IPS DF 4.7 (cell line): ENCODE measurements around the gene DSP.

ENCODE experiments used
- DNase-seq: peaks from one replicate; pipeline ENCODE4 v3.0.0-alpha.2; 2013; ENCODE audit warnings: low spot score; ENCODE audit errors: extremely low read depth

Gene DSP, protein sequence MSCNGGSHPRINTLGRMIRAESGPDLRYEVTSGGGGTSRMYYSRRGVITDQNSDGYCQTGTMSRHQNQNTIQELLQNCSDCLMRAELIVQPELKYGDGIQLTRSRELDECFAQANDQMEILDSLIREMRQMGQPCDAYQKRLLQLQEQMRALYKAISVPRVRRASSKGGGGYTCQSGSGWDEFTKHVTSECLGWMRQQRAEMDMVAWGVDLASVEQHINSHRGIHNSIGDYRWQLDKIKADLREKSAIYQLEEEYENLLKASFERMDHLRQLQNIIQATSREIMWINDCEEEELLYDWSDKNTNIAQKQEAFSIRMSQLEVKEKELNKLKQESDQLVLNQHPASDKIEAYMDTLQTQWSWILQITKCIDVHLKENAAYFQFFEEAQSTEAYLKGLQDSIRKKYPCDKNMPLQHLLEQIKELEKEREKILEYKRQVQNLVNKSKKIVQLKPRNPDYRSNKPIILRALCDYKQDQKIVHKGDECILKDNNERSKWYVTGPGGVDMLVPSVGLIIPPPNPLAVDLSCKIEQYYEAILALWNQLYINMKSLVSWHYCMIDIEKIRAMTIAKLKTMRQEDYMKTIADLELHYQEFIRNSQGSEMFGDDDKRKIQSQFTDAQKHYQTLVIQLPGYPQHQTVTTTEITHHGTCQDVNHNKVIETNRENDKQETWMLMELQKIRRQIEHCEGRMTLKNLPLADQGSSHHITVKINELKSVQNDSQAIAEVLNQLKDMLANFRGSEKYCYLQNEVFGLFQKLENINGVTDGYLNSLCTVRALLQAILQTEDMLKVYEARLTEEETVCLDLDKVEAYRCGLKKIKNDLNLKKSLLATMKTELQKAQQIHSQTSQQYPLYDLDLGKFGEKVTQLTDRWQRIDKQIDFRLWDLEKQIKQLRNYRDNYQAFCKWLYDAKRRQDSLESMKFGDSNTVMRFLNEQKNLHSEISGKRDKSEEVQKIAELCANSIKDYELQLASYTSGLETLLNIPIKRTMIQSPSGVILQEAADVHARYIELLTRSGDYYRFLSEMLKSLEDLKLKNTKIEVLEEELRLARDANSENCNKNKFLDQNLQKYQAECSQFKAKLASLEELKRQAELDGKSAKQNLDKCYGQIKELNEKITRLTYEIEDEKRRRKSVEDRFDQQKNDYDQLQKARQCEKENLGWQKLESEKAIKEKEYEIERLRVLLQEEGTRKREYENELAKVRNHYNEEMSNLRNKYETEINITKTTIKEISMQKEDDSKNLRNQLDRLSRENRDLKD (N-terminal part only)

DNA sequence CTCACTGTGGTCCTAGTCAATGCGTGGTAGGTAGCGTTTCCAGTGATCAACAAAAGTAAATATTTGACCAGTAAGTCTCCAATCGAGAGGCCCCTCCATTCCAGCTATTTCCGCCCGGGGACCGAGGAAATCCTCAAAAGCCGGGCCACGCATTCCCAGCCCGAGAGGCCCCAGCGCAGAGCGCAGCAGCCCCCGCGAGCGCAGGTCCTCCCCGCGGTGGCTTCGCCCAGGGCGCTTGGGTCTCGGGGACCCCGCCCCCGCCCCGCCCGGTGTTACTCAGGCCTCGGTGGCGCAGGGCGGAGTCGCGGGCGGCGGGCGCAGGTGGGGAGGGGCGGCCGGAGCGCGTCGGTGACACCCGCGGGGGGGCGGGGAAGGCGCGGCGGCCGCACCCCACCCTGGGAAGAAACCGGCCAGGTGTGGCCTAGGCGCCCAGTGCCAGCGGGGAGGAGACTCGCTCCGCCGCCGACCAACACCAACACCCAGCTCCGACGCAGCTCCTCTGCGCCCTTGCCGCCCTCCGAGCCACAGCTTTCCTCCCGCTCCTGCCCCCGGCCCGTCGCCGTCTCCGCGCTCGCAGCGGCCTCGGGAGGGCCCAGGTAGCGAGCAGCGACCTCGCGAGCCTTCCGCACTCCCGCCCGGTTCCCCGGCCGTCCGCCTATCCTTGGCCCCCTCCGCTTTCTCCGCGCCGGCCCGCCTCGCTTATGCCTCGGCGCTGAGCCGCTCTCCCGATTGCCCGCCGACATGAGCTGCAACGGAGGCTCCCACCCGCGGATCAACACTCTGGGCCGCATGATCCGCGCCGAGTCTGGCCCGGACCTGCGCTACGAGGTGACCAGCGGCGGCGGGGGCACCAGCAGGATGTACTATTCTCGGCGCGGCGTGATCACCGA is at the start of gene DSP:
Gene DSP, plus strand, starts transcription at position 497 of the 890 bp plus-strand sequence. Its CDS starts 245 bp downstream, at position 742.
- no peak for DNase-seq

DNA sequence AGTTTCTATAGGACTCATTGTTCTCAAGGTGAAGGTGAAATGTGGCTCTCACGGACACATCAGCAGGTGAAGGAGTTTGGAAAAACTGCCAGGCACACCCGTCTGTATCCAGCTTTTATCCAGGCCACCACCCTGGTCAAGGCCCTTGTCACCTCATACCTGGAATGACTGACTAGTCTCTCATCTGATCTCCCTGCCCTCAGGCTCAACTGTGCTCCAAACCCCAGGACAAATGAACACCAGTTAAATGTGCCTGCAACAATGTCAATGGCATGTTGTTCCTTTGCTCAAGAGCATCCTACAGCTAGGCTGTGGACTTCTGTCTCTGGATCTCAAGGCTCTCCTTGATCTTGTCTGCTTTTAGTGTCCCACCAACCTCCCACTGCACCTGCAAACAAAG is 47.6 kb upstream of the DSP start:
- no peak for DNase-seq

DNA sequence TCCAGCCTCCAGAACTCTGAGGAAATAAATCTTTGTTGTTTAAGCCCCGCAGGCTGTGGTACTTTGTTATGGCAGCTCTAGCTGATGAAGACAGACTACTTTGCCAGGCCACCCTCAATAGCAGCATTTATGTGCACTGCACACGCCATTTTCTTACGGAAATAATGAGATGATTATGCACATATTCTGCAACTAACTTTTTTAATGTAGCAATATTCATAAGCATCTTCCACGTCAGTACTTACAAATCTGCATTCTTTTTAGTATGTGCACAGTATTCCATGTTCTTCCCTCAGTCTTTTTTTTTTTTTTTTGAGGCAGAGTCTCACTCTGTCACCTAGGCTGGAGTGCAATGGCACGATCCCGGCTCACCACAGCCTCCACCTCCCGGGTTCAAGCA is 46.8 kb upstream of the DSP start:
- no peak for DNase-seq

DNA sequence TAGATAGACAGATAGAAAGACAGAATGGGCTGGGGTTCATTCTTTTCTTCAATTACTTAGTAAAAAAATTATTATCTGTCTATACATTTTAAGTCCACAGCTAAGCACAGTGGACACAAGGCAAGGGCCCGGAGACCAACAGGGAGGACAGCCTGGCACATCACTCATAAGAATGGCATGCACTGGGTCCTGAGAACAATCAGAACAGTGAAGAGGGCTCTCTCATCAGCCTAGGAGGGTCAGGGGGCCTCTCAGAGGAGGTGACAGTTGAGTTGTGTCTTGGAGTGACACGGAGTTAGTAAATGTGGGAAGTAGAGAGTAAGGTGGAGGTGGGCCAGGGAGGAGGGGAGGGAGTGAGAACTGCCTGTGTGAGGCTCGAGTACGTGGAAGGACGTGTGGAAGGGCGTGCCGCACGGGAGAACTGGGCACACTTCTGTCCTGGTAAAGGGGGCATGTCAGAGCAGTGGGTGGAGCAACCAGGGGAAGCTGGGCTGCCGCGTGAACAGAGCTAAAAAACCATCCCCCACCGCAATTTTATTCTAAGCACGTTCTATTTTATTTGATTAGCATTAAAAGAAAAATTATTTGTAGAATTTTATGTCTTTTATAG is 45.1 kb upstream of the DSP start:
- DNase-seq = no peak

DNA sequence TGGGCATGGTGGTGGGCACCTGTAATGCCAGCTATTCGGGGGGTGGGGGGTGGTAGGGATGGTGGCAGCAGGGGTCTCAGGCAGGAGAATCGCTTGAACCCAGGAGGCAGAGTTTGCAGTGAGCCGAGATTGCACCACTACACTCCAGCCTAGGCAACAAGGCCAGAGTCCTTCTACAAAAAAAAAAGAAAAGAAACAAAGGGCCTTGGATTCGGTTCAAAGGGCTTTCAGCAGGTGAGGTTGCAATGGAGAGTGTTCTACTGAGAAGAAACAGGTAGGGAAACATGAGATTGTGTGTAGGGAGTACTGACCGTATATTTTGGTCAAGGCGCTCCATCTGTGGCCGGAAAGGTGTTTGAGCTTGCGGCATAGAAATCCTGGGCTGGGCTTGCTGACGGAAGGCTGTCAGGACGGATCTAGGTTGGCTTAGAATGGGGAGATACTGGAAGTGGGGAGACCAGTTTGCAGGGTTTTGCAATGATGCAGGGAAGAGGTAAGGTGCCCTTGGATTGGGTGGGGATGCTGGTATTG is 40.7 kb upstream of the DSP start:
- no peak for DNase-seq

DNA sequence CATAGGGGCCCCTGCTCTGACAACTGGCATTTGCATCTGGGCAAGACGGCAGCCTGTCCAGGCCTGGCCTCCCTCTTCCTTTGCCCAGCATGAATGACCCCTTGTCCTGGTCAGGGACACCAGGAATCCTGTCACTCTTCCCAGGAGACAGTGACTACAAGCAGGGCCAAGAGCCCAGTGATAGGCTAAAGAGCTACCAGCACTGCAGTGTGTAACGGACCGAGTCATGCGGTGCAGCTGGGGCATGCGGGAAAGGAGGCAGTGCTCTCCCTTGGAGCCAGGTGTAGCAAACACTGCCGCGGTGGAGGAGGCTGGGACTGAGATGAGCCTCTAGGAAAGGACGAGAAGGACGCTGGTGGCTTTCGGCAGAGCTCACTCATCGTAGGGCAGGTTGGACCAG is 38.7 kb upstream of the DSP start:
- no peak for DNase-seq

DNA sequence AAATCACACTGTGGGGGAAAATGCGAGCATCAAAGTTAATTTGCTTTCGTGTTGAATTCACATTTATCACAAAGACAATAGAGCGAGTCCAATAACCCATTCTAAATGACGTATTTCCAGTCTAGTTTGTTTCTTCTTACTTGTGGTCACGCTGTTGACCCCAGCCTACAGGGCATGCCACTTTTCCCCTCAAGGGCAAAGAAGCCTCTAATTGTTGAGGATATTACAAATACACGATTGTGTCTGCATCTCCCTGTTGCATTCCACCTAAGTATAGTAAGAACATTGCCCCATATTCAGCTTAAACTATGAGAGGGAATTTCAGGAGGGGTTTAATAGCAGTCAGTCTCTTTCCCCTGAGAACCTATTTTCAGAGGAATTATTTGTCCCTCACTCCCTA is 37.4 kb upstream of the DSP start:
- DNase-seq = no peak

DNA sequence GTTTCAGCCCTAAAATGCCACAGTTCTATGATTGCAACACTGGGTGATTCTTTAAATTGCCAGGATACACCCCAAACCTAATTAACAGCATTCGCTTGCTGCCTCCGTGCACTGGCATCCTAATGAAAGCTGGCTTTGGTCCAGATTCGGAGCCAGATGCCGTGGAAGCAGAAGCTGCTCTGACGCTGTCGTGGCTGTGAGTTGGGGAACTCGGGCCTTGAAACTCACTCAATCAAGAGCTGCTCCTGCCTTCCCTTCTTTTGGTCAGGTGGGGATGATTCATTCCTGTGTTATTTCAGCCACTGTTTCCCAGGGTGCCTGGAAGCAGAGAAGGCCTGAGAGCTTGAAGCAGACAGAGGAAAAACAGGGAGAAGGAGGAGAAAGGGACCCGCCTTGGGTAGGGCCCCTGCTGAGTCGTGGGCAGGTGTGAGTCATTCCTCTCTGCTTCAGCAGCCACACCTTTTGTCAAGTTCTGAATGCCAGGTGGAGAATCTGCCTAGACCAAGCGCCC is 36.2 kb upstream of the DSP start:
- peak; percentile 75 for DNase-seq

DNA sequence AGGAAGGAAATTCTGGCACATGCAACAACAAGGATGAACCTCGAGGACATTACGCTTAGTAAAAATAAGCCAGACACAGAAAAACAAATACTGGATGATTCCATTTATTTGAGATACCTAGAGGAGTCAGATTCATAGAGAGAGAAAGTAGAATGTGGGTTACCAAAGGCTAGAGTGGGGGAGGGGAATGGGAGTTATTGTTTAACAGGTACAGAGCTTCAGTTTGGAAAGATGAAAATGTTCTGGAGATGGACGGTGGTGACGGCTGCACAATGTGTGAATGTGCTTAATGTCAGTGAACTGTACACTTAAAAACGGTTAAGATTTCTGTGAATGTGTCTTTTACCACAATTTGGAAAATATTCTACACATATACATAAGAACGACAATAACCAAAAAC is 33.9 kb upstream of the DSP start:
- DNase-seq = no peak

DNA sequence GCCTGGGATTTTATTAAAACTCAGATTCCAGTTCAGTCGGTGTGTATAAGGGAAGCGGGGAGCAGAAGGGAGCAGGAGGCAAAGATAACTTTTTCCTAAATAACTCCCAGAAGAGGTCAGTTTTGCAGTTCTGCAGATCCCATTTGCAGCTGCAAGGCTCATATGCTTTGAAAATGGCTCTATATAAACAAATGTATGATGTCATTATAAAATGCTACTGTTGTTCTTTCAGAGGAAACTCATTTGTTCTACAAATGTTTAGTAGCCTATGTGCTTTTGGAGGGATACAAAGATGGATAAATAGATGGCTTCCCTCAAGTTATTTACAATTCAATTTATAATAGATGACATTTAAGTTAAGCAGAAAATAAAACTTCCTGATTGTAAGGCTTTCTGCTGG is 29.2 kb upstream of the DSP start:
- DNase-seq = no peak

DNA sequence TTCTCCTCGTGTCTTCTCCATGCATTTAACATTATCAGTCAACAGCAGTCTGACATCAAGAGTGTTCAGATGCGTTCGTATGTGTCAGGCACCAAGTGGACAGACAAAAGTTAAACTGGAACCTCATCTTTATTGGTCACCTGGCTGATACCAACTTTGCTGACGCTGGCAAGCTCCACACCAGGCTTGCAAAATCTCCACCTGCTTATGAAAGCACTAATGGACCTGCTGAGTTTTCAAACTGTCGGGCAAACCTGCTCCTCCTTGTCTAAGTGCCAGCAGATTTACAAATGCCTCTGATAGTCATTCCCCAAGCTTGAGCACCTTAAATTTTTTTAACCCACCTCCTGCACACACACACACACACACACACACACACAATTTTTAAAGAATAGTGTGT is 27.9 kb upstream of the DSP start:
- no peak for DNase-seq

DNA sequence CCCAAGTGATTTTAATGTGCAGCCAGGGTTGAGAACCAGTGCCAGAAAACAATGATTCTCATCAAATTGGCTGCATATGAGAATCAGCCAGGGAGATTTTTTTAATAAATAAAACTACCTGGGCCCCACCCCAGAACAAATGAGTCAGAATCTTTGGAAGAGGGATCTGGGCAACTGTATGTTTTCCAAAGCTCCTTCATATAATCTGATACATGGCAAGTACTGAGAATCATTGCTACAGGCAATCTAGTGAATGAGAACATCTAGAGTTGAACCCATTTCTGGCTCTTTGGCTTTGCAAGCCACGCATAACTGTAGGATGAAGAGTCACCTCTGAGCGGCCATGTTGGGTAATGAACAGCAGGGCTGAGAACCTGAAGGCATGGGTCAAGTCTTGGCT is 26.1 kb upstream of the DSP start:
- no peak for DNase-seq

DNA sequence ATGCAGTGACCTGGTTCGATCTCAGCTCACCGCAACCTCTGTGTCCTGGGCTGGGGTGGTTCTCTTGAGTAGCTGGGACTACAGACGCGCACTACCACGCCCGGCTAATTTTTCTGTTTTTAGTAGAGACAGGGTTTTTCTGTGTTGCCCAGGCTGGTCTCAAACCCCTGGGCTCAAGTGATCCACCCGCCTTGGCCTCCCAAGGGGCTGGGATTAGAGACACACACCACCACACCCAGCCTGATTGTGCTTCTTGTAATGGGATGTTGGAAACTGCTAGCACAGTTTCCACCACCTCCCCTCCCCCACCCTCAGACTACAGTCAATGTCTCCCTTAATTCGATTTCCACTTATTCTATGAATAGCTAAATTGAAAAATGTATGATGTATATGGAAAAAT is 22.6 kb upstream of the DSP start:
- no peak for DNase-seq

DNA sequence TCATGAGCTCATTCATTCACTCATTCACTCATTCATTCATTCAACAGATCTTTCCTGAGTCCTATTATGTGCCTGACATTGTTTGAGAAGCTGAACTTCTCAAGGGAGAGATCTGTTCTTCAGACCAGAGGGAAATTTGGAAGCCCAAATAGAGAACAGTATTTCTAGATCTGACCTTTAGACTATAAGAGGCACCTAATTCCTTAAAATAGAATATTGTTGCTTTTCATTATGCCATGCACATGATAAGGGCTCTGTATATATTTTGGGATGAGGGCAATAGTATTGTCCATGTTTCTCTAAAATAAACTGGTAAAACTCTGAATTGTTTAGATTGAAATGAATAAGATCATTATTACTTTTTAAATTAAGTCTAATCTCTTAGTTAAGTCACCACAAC is 18.6 kb upstream of the DSP start:
- no peak for DNase-seq

DNA sequence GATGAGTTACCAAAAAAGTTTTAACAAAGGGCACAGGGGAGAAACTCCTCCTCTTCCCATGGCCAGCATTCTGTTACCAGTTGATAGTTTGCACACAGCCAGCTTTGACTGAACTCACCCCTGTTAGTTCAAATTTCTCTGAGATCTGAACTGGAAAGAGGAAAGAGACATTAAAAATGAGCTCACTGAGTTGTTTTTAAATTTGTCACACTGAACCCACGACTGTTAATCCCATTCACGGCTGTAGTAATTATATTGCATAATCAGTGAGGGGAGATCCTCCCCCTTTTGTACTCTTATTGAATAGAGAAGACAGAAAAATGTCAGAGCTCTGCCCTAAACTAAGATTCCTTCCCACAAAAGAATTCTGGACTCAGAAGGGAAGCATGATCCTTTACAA is 17.5 kb upstream of the DSP start:
- DNase-seq = no peak

DNA sequence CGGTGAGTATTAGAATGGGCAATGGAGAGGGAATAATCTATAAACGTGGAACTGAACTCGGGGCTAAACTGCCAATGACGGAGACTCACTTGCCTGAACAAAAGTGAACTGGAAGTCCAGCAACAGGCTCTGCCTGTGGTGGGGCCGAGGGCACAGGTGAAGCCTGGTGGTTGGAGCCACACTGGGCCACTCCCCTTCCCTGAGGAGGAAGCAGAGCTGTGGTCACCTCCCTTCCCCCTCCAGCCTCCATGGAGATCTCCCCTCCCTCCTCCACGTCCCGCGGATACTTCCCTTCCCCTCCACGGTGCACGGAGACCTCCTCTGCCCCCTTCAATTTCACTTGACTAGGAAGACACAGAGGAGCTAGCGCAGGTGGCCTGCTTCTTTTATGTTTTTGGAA is 14.7 kb upstream of the DSP start:
- DNase-seq = no peak

DNA sequence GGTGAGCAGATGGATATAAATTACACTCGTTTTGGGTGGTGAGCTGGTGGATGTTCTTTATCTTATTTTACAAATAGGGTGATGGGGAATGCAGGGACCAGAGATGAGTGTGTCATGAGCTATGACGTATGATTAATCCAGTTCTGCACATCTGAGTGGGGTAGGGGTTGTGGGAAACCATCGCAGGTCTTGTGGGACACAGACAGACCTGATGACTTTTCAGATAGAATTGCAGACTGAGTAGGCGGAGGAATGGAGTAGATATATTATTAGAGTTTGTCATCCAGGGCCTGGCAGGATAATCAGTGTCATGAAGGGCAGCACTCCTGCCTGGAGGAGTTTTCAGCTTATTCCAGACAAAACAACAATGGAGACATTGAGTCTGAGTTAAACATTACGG is 12.9 kb upstream of the DSP start:
- DNase-seq = no peak

DNA sequence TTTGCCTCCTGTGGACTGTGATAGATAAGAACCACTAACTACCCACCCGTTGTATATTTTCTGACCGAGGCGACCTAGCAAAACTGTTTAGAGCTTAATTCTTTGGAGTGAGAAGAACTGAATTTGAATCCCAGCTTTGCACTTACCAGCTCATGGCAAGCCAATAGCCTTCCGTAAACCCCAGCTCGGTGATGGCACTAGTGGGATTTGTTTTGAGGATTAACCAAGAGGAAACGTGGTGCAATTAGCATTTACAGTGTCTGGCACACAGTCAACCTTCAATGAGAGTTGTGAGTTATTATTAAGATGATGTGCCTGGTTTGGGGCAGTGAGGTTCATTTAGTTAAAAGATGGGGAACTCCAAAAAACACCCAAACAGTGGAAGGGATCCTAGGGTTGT is 12.3 kb upstream of the DSP start:
- DNase-seq = no peak

DNA sequence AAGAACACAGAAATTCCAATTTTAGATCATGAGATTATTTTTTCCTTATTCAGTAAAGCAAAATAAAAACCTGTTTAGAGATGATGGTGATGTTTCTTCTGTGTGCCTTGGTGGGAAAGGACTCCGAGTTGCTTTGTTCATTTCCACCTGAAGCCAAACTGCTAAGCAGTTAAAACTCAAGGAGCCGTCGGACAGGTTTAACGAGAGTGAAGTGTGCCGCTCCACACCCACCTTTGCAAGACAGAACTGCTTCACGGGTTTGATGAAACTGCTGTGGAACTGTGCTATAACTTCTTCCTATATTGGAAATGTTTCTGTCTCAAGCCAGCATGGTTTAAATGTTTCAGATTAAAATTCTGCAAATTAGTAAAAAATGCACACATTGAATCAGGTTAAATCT is 9.2 kb upstream of the DSP start:
- no peak for DNase-seq

DNA sequence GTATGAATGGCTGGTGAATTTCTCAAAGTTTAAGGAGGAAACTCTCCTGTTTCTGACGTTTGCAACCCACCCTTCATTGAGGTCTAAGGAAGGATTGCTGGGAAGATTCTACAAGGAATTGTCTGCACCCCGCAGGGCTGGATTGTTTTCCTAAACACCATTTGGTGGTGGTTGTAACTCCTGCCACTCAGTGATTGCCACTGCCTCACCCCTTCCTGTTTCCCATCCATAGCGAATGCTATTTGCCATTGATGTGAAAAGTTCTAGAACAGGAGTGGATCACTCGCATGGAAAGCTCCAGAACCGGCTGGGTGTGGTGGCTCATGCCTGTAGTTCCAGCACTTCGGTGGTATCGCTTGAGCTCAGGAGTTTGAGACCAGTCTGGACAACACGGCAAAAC is 8.7 kb upstream of the DSP start:
- no peak for DNase-seq
